GM23338 (cell line): ENCODE data around the gene CTDSPL.

Experiments used
- EZH2 ChIP-seq: fragments of 200-600 bp; sonication (generic); IDR thresholded peaks from one replicate; pipeline ENCODE4 v1.8.0; 2017; ENCODE audit warnings: antibody characterized with exemption, mild to moderate bottlenecking, low read depth; ENCODE audit not compliant: unreplicated experiment
- POLR2AphosphoS5 ChIP-seq: IDR thresholded peaks from 2 replicates; pipeline ENCODE4 v1.6.1; 2016; ENCODE audit warnings: antibody characterized with exemption, low read depth
- STAT1 ChIP-seq: IDR thresholded peaks from one replicate; pipeline ENCODE4 v1.6.1; 2016; ENCODE audit warnings: antibody characterized with exemption; ENCODE audit not compliant: unreplicated experiment
- TF ChIP-seq, protein P1 (sequence below), 2 experiments: fragments of 200-600 bp in 1 of 2; sonication (generic) in 1 of 2; conservative IDR thresholded peaks; 2 replicates each; pipeline versions ENCODE4 v1.5.1 to v1.6.1; 2016 to 2017; ENCODE audit warnings: antibody characterized with exemption in 2 of 2, low read depth in 2 of 2, mild to moderate bottlenecking in 2 of 2, moderate library complexity in 1 of 2
- TF ChIP-seq, protein P2 (sequence below): IDR thresholded peaks from one replicate; pipeline ENCODE4 v1.6.1; 2018; ENCODE audit warnings: antibody characterized with exemption; ENCODE audit not compliant: unreplicated experiment

DNA sequence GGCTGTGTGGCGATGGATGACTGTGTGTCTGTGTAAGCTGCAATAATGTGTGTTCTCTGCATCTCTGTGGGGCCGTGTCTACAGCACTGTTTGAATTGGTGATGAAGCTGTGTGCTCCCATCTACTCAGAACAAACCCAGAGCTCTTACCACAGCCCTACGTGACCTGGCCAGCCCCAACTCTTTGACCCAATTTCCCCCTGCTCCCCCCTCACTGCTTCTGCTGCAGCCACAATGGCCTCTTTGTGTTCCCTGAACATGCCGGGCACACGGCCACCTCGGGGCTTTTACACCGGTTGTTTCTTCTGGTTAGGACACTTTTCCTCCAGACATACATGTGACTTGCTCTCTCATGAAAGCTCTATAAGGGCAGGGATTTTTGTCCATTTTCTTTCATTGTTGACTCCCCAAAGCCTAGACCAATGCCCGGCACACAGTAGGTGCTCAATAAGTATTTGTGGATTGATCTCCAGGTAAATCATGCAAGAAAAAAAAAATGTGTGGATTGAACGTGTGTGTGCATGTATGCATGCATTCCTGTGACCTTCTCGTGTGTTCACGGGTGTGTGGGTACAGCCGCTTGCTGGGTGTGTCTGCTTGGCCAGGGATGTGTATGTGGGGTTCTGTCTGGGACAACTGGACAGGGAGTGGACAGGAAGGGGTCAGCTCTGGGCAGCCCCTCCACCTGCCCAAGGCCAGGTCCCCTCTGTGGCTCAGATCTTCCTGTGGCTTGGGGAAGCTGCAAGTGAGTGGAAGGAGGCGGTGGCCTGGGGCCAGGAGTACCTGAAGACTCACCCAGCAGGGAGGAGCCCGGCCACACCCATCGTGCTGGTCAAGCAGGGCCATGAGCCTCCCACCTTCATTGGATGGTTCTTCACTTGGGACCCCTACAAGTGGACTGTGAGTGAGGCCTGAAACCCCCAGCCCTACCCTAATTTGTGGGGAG, 143.7 kb downstream of the CTDSPL start:
- TF ChIP-seq, protein P1, sequence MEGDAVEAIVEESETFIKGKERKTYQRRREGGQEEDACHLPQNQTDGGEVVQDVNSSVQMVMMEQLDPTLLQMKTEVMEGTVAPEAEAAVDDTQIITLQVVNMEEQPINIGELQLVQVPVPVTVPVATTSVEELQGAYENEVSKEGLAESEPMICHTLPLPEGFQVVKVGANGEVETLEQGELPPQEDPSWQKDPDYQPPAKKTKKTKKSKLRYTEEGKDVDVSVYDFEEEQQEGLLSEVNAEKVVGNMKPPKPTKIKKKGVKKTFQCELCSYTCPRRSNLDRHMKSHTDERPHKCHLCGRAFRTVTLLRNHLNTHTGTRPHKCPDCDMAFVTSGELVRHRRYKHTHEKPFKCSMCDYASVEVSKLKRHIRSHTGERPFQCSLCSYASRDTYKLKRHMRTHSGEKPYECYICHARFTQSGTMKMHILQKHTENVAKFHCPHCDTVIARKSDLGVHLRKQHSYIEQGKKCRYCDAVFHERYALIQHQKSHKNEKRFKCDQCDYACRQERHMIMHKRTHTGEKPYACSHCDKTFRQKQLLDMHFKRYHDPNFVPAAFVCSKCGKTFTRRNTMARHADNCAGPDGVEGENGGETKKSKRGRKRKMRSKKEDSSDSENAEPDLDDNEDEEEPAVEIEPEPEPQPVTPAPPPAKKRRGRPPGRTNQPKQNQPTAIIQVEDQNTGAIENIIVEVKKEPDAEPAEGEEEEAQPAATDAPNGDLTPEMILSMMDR (conservative IDR thresholded peaks at IDR 0.05; ENCODE audit: low read depth in 2 of 2), result no peak
- TF ChIP-seq EZH2, result no peak
- TF ChIP-seq STAT1, result no peak
- TF ChIP-seq, protein P2, sequence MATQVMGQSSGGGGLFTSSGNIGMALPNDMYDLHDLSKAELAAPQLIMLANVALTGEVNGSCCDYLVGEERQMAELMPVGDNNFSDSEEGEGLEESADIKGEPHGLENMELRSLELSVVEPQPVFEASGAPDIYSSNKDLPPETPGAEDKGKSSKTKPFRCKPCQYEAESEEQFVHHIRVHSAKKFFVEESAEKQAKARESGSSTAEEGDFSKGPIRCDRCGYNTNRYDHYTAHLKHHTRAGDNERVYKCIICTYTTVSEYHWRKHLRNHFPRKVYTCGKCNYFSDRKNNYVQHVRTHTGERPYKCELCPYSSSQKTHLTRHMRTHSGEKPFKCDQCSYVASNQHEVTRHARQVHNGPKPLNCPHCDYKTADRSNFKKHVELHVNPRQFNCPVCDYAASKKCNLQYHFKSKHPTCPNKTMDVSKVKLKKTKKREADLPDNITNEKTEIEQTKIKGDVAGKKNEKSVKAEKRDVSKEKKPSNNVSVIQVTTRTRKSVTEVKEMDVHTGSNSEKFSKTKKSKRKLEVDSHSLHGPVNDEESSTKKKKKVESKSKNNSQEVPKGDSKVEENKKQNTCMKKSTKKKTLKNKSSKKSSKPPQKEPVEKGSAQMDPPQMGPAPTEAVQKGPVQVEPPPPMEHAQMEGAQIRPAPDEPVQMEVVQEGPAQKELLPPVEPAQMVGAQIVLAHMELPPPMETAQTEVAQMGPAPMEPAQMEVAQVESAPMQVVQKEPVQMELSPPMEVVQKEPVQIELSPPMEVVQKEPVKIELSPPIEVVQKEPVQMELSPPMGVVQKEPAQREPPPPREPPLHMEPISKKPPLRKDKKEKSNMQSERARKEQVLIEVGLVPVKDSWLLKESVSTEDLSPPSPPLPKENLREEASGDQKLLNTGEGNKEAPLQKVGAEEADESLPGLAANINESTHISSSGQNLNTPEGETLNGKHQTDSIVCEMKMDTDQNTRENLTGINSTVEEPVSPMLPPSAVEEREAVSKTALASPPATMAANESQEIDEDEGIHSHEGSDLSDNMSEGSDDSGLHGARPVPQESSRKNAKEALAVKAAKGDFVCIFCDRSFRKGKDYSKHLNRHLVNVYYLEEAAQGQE, result no peak
- TF ChIP-seq POLR2AphosphoS5, result no peak
